B cell (primary cell): ENCODE data around the gene TNFRSF6B. TPM values are rescaled to one million over a fixed set of nuclear protein-coding genes. Genes with fewer than 3 reads are reported as not detected.

ENCODE experiments used
- ATAC-seq: fragments of 200-7000 bp; cut with Tn5 transposase; one replicate; pipeline ENCODE4 v1.10.0; 2021; ENCODE audit warnings: low read depth, mild to moderate bottlenecking, moderate number of reproducible peaks, moderate library complexity
- CTCF ChIA-PET: fragments of 350-600 bp; sonication (Branson Sonifier 250); formaldehyde crosslinking; loops from one replicate; lab custom pipeline; 2021; ENCODE audit warnings: antibody characterized with exemption, inconsistent platforms; lab: Charles Lee
- POLR2A ChIA-PET: fragments of 350-600 bp; sonication (Branson Sonifier 250); formaldehyde crosslinking; loops from one replicate; lab custom pipeline; 2021; ENCODE audit warnings: antibody characterized with exemption; lab: Charles Lee
- DNase-seq: peaks from one replicate; pipeline ENCODE4 v3.0.0; 2013
- H2AFZ ChIP-seq: 2 replicates; pipeline ENCODE4 v1.6.1; 2012; ENCODE audit warnings: mild to moderate bottlenecking, low read depth, low read length; ENCODE audit not compliant: insufficient read depth, poor library complexity, severe bottlenecking
- H3K27ac ChIP-seq, 2 donors: 1 replicate in 1 of 2; 2 replicates in 1 of 2; pipeline ENCODE4 v1.5.1; 2012 to 2013; ENCODE audit warnings: low read length in 2 of 2, mild to moderate bottlenecking in 2 of 2, moderate library complexity in 1 of 2
- H3K27me3 ChIP-seq, 4 experiments: fragments of 200-600 bp in 1 of 4; sonication (generic) in 1 of 4; replicated peaks in 1 of 4; 1 replicate in 2 of 4; 2 replicates in 2 of 4; pipeline versions ENCODE4 v1.6.1 to v1.7.0; 2013 to 2016; ENCODE audit warnings: low read length in 3 of 4, mild to moderate bottlenecking in 2 of 4, mixed read lengths in 1 of 4, moderate library complexity in 1 of 4; ENCODE audit not compliant: insufficient read depth in 4 of 4, control insufficient read depth in 3 of 4; ENCODE audit errors: control extremely low read depth in 1 of 4
- H3K36me3 ChIP-seq, 2 experiments: replicated peaks in 1 of 2; 1 replicate in 1 of 2; 2 replicates in 1 of 2; pipeline versions ENCODE4 v1.6.1 to v1.7.1; 2013; ENCODE audit warnings: low read length in 1 of 2; ENCODE audit not compliant: insufficient read depth in 2 of 2, control insufficient read depth in 1 of 2; ENCODE audit errors: control extremely low read depth in 1 of 2, extremely low read depth in 1 of 2
- H3K4me1 ChIP-seq, 2 donors: fragments of 200-600 bp in 1 of 2; sonication (generic) in 1 of 2; 1 replicate in 1 of 2; 2 replicates in 1 of 2; pipeline versions ENCODE4 v1.5.1 to v1.6.1; 2013 to 2017; ENCODE audit warnings: low read length in 2 of 2; ENCODE audit not compliant: control insufficient read depth in 2 of 2, insufficient read depth in 2 of 2
- H3K4me2 ChIP-seq: replicated peaks from 2 replicates; pipeline ENCODE3; 2012; ENCODE audit warnings: mild to moderate bottlenecking, low read depth, low read length; ENCODE audit not compliant: poor library complexity, severe bottlenecking
- H3K4me3 ChIP-seq, 5 experiments: fragments of 200-600 bp in 1 of 5; sonication (generic) in 1 of 5; 1 replicate in 3 of 5; 2 replicates in 2 of 5; pipeline versions ENCODE4 v1.5.1 to v1.7.0; 2011 to 2016; ENCODE audit warnings: low read length in 4 of 5, mild to moderate bottlenecking in 4 of 5, low read depth in 2 of 5, control low read depth in 1 of 5, moderate library complexity in 1 of 5; ENCODE audit not compliant: insufficient read depth in 1 of 5; ENCODE audit errors: control extremely low read depth in 1 of 5, extremely low read depth in 1 of 5
- H3K79me2 ChIP-seq: fragments of 200-600 bp; sonication (generic); one replicate; pipeline ENCODE4 v1.6.0; 2016; ENCODE audit warnings: low read length; ENCODE audit not compliant: control insufficient read depth, insufficient read depth
- H3K9ac ChIP-seq: fragments of 200-600 bp; sonication (generic); 2 replicates; pipeline ENCODE4 v1.6.1; 2017; ENCODE audit warnings: mild to moderate bottlenecking, low read length, moderate library complexity
- H3K9me3 ChIP-seq, 3 donors: one replicate each; pipeline versions ENCODE4 v1.6.1 to v1.7.1; 2013; ENCODE audit warnings: low read length in 2 of 3; ENCODE audit not compliant: control insufficient read depth in 2 of 3, insufficient read depth in 1 of 3; ENCODE audit errors: control extremely low read depth in 1 of 3
- H4K20me1 ChIP-seq: 2 replicates; pipeline ENCODE4 v1.6.0; 2012; ENCODE audit warnings: mild to moderate bottlenecking, low read length; ENCODE audit not compliant: insufficient read depth, control insufficient read depth, poor library complexity, severe bottlenecking
- H3K27ac Mint-ChIP-seq: one replicate; pipeline ENCODE4 v1.8.0; 2021; ENCODE audit warnings: mixed read lengths
- H3K27me3 Mint-ChIP-seq: one replicate; pipeline ENCODE4 v1.8.0; 2021; ENCODE audit warnings: mixed read lengths
- H3K4me1 Mint-ChIP-seq: one replicate; pipeline ENCODE4 v1.8.0; 2021; ENCODE audit warnings: mixed read lengths
- H3K4me3 Mint-ChIP-seq: one replicate; pipeline ENCODE4 v1.8.0; 2021; ENCODE audit warnings: mixed read lengths
- H3K9me3 Mint-ChIP-seq: one replicate; pipeline ENCODE4 v1.8.0; 2022; ENCODE audit warnings: mixed read lengths; ENCODE audit not compliant: insufficient read depth
- EZH2 ChIP-seq: IDR thresholded peaks from 2 replicates; pipeline ENCODE4 v1.6.1; 2012; ENCODE audit warnings: borderline replicate concordance, low read depth, mild to moderate bottlenecking, moderate library complexity, low read length; ENCODE audit not compliant: insufficient read depth, poor library complexity, severe bottlenecking
- WGBS: methylation state at CpG from one replicate; pipeline ENCODE4 v1.1.5; 2013; ENCODE audit warnings: missing lambda C conversion rate; ENCODE audit not compliant: insufficient coverage; 5-methylcytosine and 5-hydroxymethylcytosine counted together
- intact Hi-C: fragments of 100-400 bp; cut with micrococcal nuclease; formaldehyde crosslinking; loops from one replicate; pipeline ENCODE4 v1.10.0; 2022
- polyA plus RNA-seq: library from polyadenylated mRNA; depleted of rRNA; stranded (reverse); fragments of >200 nt; gene quantifications from 2 replicates; pipeline ENCODE4 v1.2.3, GENCODE V29; 2012
- total RNA-seq, 2 donors: library from RNA; stranded (reverse); fragments of 120-200 nt in 1 of 2; gene quantifications; 1 replicate in 1 of 2; 2 replicates in 1 of 2; pipeline versions ENCODE4 v1.2.3 to v1.2.4, GENCODE V29; 2013 to 2022
- TF ChIP-seq, protein P1 (sequence below): fragments of 200-600 bp; IDR thresholded peaks from one replicate; pipeline ENCODE4 v1.8.0; 2022; ENCODE audit warnings: antibody characterized with exemption, mild to moderate bottlenecking

The TNFRSF6B gene
- total and polyA plus RNA-seq, 2 donors (not counting 1 experiment from before 2014, with no cell fraction given) = 6.7 TPM; not detected in 1

DNA sequence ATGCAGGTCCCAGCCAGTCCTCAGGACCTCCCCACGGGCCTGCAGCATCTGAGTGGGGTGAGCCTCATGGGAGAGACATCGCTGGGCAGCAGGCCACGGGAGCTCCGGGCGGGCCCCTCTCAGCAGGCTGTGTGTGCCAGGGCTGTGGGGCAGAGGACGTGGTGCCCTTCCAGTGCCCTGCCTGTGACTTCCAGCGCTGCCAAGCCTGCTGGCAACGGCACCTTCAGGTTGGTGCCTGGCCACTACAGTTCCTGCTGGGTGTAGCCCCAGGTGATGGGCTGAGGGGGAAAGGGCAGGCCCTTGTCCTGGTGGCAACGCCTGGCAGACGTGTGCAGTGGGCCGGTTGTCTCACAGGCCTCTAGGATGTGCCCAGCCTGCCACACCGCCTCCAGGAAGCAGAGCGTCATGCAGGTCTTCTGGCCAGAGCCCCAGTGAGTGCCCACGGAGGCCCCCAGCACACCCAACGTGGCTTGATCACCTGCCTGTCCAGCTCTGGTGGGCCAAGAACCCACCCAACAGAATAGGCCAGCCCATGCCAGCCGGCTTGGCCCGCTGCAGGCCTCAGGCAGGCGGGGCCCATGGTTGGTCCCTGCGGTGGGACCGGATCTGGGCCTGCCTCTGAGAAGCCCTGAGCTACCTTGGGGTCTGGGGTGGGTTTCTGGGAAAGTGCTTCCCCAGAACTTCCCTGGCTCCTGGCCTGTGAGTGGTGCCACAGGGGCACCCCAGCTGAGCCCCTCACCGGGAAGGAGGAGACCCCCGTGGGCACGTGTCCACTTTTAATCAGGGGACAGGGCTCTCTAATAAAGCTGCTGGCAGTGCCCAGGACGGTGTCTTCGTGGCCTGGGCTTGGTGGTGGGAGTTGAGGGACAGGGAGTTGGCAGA is 787 bp upstream of the TNFRSF6B start:
- ChIA-PET POLR2A (interaction anchor here (0.6 kb wide), 1 partner anchor 157 kb away, joined by 3 read pairs; no protein-coding TSS in a partner anchor), CTCF (interaction anchor here (1.0 kb wide), 1 partner anchor 114 kb away, joined by 3 read pairs; no protein-coding TSS in a partner anchor)
- Histone ChIP-seq H3K4me2 (peak overlapping the region; percentile 74), H3K79me2 (peaks cover 33% of the 10 kb centered on the region), H4K20me1 (peaks cover 59% of the 10 kb centered on the region), H3K4me1 (peaks cover 18% of the 10 kb centered on the region in 2 donors), H3K9me3 (peaks cover 0 to 5% (median 0%) of the 10 kb centered on the region in 3 donors), H3K4me3 (no peak overlapping the region), H3K36me3 (peaks cover 0 to 5% of the 10 kb centered on the region in 2 experiments), H2AFZ (no peak overlapping the region), H3K27ac (no peak overlapping the region), H3K27me3 (peaks cover 0 to 3% (median 0%) of the 10 kb centered on the region in 4 experiments), H3K9ac (no peak overlapping the region)
- TF ChIP-seq, protein P1, sequence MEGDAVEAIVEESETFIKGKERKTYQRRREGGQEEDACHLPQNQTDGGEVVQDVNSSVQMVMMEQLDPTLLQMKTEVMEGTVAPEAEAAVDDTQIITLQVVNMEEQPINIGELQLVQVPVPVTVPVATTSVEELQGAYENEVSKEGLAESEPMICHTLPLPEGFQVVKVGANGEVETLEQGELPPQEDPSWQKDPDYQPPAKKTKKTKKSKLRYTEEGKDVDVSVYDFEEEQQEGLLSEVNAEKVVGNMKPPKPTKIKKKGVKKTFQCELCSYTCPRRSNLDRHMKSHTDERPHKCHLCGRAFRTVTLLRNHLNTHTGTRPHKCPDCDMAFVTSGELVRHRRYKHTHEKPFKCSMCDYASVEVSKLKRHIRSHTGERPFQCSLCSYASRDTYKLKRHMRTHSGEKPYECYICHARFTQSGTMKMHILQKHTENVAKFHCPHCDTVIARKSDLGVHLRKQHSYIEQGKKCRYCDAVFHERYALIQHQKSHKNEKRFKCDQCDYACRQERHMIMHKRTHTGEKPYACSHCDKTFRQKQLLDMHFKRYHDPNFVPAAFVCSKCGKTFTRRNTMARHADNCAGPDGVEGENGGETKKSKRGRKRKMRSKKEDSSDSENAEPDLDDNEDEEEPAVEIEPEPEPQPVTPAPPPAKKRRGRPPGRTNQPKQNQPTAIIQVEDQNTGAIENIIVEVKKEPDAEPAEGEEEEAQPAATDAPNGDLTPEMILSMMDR = no peak
- TF ChIP-seq EZH2 = no peak
- intact Hi-C loops = no loop called here
- no peak for ATAC-seq
- 82% methylated on average over 25 of the region's 25 CpGs for WGBS
- Mint-ChIP-seq H3K4me1 (peaks cover 16% of the 10 kb centered on the region), H3K9me3 (no peaks in the 10 kb centered on the region), H3K27ac (peak overlapping the region; percentile 41), H3K27me3 (no peaks in the 10 kb centered on the region), H3K4me3 (peak overlapping the region; percentile 27)
- no peak for DNase-seq

DNA sequence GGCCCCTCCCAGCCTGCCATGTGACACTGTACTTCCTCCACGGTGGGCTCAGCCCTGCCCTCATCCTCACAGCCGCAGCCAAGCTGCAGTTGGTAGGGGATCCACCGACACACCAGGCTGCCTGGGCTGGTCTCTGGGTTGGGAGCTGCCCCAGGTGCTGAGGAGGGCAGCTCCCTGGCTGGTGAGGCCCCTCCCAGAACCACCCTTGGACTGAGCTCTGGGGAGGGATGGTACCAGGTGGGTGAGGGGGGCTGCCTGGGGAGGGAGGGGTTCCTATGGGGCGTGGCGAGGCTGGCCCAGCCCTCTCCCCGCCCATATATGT is 185 bp upstream of the TNFRSF6B start:
- WGBS = 7% methylated on average over 6 of the region's 6 CpGs
- CTCF ChIA-PET = interaction anchor here (1.0 kb wide), 1 partner anchor 114 kb away, joined by 3 read pairs; no protein-coding TSS in a partner anchor
- Mint-ChIP-seq H3K27me3 (no peaks in the 10 kb centered on the region), H3K9me3 (no peaks in the 10 kb centered on the region), H3K27ac (peak overlapping the region; percentile 41), H3K4me3 (peak overlapping the region; percentile 27), H3K4me1 (peaks cover 16% of the 10 kb centered on the region)
- Histone ChIP-seq H3K9ac (peak overlapping the region; percentile 27), H3K79me2 (peaks cover 39% of the 10 kb centered on the region), H3K9me3 (peaks cover 0 to 5% (median 0%) of the 10 kb centered on the region in 3 donors), H3K4me2 (peak overlapping the region; percentile 74), H2AFZ (no peak overlapping the region), H3K4me3 (peak overlapping the region in 3 of 5 experiments; percentile 13 to 33 (median 23)), H4K20me1 (peaks cover 65% of the 10 kb centered on the region), H3K27ac (no peak overlapping the region), H3K27me3 (peaks cover 0 to 3% (median 0%) of the 10 kb centered on the region in 4 experiments), H3K4me1 (peaks cover 18% of the 10 kb centered on the region in 2 donors), H3K36me3 (peaks cover 0 to 5% of the 10 kb centered on the region in 2 experiments)
- POLR2A ChIA-PET = interaction anchor here (0.6 kb wide), 1 partner anchor 158 kb away, joined by 3 read pairs; no protein-coding TSS in a partner anchor
- ATAC-seq (peak; percentile 68), DNase-seq (peak; percentile 55)
- no peak for TF ChIP-seq EZH2
- TF ChIP-seq, protein P1 = no peak
- intact Hi-C loops = no loop called here
